ENCODE results near the gene HRAS. TPM values are rescaled to one million over a fixed set of nuclear protein-coding genes. Genes with fewer than 3 reads are reported as not detected.

Gene HRAS
- total RNA-seq, 6 donors from 2014 or later, result 45.5 to 85.0 (median 59.9) TPM

DNA sequence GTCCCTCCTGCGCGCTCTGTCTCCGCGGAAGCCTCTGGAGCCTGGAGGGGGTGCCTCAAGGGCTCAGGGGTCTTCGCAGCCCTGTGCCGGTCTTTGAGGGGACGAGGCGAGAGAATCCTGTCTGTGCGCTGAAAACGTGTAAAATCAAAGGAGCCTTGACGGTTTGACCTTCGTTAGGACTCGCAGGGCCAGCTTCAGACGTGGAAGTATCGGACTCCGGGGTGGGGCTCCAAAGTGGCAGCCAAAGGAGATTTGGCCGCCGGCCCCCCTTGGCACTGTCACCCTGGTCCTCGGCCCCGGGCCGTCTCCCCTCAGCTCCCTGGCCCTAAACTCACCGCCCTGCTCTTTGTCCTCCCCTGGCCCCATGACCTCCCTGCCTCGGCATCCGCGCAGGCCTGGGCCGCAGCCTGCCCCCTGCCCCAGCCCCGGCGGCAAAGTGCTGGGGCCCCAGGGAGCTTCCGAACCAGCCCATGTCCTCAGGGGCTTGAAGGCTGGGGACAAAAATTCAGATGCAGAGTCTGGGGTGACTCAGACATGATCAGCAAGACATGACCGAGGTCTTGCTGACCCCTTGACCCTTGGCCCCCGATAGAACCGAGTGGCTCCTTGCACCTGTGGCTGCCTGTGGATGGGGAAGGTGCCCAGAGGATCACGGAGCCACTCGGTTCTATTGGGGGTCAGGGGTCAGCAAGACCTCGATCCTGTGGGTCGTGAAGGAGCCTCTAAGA is 33.9 kb upstream of the HRAS start:
- peak in 1 of 2 donors; percentile 86 for DNase-seq
- H3K4me3 ChIP-seq, result peak overlapping the region; percentile 58 to 79 (median 76)
- no peaks in the 10 kb centered on the region for H3K27me3 ChIP-seq
- H3K36me3 ChIP-seq, result no peaks in the 10 kb centered on the region
- H3K4me1 ChIP-seq, result peaks cover 18 to 38% (median 29%) of the 10 kb centered on the region in 4 donors
- H3K9me3 ChIP-seq, result no peaks in the 10 kb centered on the region
- WGBS, 2 donors, result 47 to 71% methylated on average over 10 to 36 of the region's 36 CpGs
- TF ChIP-seq CTCF (IDR thresholded peaks at IDR 0.05) (no peak), POLR2A (IDR thresholded peaks at IDR 0.05) (no peak), EP300 (IDR thresholded peaks at IDR 0.05) (no peak), POLR2AphosphoS5 (IDR thresholded peaks at IDR 0.05) (no peak)
- peak overlapping the region; percentile 83 to 88 (median 84) for H3K27ac ChIP-seq
- no peak for ATAC-seq (ENCODE audit: low FRiP score in 2 of 2)

DNA sequence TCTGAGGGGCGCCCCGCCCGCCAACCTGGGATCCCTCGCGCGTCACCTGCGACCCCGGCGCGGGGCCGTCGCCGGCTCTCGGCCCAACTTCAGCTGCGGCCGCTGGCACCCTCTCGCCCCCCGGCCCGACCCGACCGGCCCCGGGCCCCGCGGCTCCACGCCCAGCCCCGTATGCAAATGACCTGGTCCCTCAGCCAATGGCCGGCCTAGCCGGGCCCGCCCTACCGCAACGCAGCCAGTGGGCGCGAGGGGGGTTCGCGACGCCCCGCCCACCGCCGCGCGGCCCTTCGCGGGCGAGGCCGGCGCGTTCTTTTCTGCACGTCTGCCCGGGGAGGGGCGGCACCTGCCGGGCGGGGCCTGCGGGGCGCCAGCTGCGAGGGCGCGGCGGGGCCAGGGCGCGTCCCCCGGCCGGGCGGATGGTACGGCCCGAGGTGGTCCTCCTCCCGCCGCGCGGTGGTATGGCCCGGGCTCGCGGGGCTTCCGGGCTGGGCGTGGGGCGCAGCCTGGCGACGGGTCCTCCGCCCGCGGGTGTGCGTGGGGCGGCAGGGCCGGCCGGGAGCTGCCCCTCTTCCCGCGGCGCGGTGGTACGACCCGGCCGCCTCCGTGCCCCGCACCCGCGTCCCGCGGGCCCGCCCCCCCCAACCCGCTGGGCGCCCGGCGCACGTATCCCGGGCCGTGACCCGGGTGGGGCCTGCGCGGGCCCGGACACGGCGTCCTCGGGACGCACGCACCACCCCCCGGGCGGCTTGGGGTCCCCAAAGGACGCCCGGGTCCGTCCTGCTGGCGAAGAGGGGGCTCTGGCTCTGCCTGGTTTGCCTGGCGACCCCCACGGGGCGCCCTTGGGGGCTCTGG is 33.2 kb upstream of the HRAS start:
- peak; percentile 95 to 99 for DNase-seq
- 6% methylated on average over 21 of the region's 123 CpGs; no CpG with 5 or more reads in 1 of the 2 donors for WGBS, 2 donors
- H3K4me3 ChIP-seq, result peak overlapping the region; percentile 58 to 79 (median 76)
- no peaks in the 10 kb centered on the region for H3K27me3 ChIP-seq
- peak; percentile 93 to 95 for ATAC-seq (ENCODE audit: low FRiP score in 2 of 2)
- peaks cover 16 to 40% (median 30%) of the 10 kb centered on the region in 4 donors for H3K4me1 ChIP-seq
- no peaks in the 10 kb centered on the region for H3K9me3 ChIP-seq
- TF ChIP-seq EP300 (IDR thresholded peaks at IDR 0.05) (no peak), POLR2AphosphoS5 (IDR thresholded peaks at IDR 0.05) (peak; percentile 11 to 36), POLR2A (IDR thresholded peaks at IDR 0.05) (peak in 2 of 4 donors; percentile 59 to 78), CTCF (IDR thresholded peaks at IDR 0.05) (peak in 4 of 6 experiments; percentile 28 to 47 (median 34))
- H3K36me3 ChIP-seq, result peaks cover 0 to 5% (median 0%) of the 10 kb centered on the region in 4 donors
- H3K27ac ChIP-seq, result peak overlapping the region; percentile 83 to 88 (median 84)

GRCh38 chr11:567629-568292 is 32.4 kb upstream of the HRAS start:
- Histone ChIP-seq H3K4me3 (peak overlapping the region; percentile 33 to 79 (median 66)), H3K9me3 (no peaks in the 10 kb centered on the region), H3K27me3 (no peaks in the 10 kb centered on the region), H3K27ac (peak overlapping the region; percentile 67 to 88 (median 76)), H3K36me3 (peaks cover 0 to 12% (median 0%) of the 10 kb centered on the region in 4 donors), H3K4me1 (peaks cover 18 to 47% (median 31%) of the 10 kb centered on the region in 4 donors)
- ATAC-seq (ENCODE audit: low FRiP score in 2 of 2), result peak in 1 of 2 donors; percentile 9
- 57 to 66% methylated on average over 3 to 13 of the region's 41 CpGs for WGBS, 2 donors
- no peak for DNase-seq
- TF ChIP-seq CTCF (IDR thresholded peaks at IDR 0.05), result no peak
- TF ChIP-seq POLR2AphosphoS5 (IDR thresholded peaks at IDR 0.05), result no peak
- no peak for TF ChIP-seq EP300 (IDR thresholded peaks at IDR 0.05)
- no peak for TF ChIP-seq POLR2A (IDR thresholded peaks at IDR 0.05)

DNA sequence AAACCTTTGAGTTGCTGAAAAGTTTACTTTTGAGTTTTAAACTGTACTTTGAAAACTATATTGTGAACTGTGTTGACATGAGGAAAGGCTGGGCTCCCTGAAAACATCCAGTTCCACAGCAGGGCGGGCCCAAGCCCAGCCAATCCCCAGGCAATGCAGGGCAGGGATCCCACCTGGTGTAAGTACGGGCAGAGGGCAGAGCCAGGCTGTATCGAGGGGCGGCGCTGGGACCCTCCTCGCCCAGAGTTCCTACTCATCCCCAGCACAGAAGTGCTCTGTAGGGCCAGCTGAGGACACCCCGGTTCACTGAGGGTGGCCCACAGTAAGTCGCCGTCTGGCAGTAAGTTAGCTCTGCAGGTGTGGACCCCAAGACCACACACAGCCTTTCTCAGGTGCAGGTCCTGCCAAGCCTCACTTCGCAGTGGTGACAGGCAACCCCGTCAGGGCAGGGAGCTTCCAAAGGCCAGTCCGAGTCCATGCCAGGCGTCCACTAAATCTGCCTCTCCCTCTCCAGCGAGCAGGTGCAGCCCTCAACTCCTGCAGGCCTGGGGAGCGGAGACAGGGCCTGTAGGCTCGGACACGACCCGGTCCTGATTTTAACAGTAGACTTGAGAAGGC is 31.7 kb upstream of the HRAS start:
- Histone ChIP-seq H3K9me3 (no peaks in the 10 kb centered on the region), H3K4me3 (peak overlapping the region in 3 of 4 donors; percentile 58 to 79 (median 74)), H3K27ac (peak overlapping the region; percentile 67 to 88 (median 76)), H3K4me1 (peaks cover 18 to 53% (median 37%) of the 10 kb centered on the region in 4 donors), H3K36me3 (peaks cover 0 to 14% (median 0%) of the 10 kb centered on the region in 4 donors), H3K27me3 (no peaks in the 10 kb centered on the region)
- DNase-seq, result peak in 1 of 2 donors; percentile 78
- TF ChIP-seq POLR2A (IDR thresholded peaks at IDR 0.05) (peak in 1 of 4 donors; percentile 34), POLR2AphosphoS5 (IDR thresholded peaks at IDR 0.05) (no peak), CTCF (IDR thresholded peaks at IDR 0.05) (no peak)
- WGBS, 2 donors, result 75 to 85% methylated on average over 8 to 18 of the region's 18 CpGs
- ATAC-seq (ENCODE audit: low FRiP score in 2 of 2), result no peak

Measured in upper lobe of left lung (tissue), 6 donors.